Right kidney (tissue), 1 donor: ENCODE results near the gene PYROXD2.
A peak's percentile ranks its signal among the peaks of the same experiment; 100 is the strongest.
"Not testable (repeated sequence)": the region's sequence is repeated elsewhere in the genome, so short reads cannot be mapped to it uniquely, and the experiment has no call there.

Experiments
- DNase-seq: peaks from one replicate; pipeline ENCODE4 v3.0.0-alpha.2; 2016

The PYROXD2 gene

DNA sequence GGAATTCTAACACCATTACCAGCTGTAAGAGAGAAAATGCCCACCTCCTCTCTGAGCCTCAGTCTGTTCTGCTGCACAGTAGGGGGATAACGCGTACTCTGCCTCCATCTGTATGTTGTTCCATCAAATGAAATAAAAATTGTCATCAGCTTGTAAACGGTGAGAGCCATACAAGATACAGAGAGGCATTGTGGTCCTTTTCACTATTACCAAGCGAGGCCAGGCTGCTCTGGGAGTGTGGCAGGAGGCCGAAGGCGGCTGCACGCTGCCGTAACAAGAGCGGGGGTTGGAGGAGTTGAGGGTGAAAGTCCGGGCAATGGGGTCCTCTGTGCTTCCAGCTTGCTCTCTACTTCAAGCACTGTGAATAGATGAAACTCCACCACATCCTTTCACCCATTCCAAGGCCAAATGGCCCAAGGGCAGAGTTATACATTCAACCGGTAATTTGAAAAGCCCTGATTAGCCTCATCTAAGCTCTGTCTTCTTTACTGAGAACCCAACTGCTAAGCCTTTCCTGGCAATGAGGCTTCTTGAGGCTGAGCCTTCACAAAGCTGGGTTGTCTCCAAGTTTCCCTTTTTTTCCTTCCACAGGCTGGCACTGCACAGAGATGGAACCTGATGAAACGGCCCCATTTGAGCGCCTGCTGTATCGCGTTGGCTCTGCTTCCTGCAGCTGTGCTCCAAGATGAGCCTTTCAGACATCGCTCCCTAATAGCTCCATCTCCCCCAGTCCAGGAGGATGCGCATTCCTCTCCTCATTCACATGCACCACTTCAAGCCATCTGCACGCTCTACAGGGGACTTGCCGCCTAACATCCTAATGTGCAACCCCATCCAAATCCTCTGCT is 47.2 kb downstream of the PYROXD2 start:
- DNase-seq, result no peak

DNA sequence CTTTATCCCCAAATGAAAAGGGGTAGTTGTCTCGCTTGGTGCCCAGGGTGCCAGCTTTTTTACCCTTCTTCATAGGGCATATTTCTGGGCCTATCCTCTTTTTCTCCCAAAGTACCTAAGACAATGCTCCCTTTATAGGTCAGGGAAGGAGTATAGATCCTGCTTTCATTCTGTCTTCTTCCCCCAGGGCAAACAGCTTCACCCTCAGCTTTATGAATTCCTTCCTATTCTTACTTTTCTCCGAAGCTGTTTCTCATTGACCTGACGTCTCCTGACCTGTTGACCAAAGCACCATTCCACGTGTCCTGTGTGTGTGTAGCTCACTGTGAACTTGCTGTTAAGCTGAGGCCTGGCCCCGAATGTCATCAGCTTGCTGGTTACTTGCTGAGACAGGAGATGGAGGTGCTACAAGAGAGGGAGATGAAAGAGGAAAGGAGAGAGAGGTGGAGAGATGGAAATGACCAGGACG is 48.9 kb downstream of the PYROXD2 start:
- DNase-seq, result no peak

DNA sequence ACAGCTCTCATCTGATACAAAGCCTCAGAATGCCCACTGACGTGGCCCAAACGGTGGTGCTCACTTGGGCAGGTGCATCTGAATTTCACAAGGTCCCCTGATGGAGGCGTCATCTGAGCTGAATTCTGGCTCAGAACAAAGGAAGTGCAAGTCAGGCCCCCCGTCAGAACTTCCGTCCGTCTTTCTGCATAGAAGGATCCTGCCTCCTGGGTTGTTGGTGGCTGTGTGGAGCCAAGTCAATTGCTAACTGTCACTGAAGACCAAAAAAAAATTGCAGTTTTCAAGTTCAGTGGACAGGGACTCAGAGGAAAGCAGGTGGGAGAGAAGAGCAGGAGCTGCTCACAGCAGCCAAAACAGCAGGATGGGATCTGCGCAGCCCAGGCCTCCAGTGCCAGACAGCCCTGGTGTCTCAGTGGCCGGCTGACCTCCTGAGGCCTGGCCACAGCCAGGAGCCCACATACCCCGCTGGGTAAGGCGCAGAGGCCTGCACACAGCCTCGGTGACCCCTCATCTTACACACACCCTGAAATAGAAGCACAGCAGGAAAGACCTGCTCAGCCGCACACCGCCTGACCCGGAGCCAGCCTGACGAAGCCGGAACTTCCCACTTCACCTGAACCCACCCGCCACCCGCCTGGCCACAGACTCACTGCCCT is 49.4 kb downstream of the PYROXD2 start:
- peak; percentile 51 for DNase-seq

DNA sequence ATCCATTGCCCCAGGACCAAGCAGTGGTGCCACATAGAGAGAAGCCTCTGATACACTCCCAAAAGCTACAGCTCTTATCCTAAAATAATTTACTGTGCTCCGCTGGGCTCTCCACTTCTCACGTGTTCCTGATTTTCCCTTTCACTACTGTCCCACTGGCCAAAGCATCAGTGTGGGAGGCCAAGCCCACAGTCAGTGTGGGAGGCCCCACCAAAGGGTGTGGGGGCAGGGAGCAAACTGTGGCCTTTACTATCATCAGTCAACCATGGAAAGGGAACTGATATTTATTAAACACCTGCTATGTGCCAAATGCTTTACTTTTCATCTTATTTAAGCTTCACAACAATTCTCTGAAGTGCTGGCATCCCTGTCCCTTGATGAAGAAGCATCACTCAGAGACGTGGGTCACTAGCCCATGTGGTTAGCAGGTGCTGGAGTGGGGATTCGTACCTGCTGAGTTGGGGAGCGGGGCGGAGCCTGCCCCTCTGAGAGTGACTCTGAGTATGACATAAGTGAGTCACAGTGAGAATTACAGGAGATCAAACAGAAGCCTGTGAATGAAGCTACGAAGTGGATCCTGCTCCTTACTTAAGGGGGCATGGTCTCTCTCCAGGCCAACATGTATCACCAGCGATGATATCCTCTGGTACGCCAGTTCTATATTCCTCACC is 50.4 kb downstream of the PYROXD2 start:
- DNase-seq, result no peak

DNA sequence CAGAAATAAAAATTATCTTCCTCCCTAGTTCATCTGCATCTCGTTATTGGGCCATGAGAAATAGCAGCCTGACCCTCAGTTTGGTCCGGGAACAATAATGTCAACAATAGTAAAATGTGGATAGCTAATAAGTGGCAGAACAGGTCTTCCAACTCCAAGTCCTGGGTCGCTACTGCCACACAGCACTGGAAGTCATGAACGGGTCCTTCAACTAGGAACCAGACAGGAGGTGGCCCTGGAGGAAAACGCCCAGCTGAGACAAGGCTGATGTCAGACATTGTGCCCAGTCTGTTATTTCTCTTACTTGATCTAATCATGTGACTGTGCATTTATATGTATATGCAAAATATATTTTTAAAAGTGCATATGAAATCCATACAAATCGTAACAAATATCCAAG is 51.8 kb downstream of the PYROXD2 start:
- DNase-seq, result no peak

DNA sequence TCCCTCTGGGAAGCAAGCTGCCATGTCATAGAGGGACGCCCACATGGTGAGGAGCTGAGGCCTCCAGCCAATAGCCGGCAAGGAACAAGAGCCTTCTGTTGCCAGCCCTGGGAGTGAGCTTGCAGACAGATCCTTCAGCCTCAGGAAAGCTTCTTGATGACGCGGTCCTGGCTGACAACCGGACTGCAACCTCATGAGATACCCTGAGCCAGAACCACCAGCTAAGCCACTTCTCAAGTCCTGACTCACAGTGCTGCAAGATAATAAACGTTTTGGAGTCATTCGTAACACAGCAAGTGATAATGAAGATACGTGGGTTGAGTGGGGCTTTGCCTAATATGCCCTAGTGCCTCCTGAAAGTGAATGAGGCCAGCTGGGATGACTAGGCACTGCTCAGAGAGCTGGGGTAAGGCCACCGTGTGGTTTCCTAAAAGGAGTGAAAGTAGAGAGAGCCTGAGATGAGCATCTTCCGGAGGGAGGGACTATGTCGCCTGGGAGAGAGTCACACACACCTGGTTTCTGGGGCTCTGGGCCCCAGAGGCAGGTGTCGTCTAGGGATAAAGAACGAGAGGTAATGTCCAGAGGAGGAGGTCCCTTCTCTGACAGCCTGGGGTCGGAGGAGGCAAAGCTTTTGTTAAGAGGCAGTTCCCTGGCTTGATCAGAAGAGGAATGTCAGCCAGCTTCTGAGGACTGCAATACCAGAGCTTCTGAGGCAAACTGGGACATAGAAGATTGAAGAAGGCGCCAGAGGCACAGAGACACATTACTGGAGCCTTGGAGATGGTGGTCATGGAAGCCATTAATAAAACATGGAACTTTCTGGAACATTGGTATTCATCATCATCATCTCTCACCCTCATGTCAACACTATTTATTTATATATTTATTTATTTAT is 53.6 kb downstream of the PYROXD2 start:
- DNase-seq, result peak; percentile 40

DNA sequence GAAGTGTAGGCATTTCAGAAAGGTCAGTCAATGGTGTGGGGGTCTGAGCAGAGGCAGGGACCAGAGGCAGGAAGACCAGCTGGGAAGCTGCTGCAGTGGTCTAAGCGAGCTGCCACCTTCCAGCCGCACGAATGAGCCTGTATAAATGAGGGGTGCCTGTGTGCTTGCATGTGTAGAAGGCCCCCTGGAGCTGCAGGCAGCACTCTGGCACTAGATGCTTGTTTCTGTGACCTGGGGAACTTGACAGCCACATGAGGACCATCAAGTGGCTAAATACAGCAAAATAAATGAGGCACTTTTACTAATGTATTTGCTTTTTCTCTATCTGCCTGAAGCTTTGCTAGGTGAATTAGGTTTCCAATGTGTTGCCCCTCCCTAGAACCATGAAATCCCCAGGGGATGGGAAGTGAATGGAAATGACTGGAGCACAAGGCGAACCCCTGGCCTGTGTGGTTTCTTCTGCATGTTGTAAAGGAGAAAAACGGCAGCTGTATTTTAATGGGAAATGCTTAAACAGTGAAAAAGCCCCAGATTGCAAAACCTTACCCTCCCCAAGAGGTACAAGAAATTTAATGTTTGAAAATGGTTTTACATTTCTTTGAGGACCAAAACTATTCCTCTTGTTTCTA is 57.7 kb downstream of the PYROXD2 start:
- DNase-seq, result no peak

DNA sequence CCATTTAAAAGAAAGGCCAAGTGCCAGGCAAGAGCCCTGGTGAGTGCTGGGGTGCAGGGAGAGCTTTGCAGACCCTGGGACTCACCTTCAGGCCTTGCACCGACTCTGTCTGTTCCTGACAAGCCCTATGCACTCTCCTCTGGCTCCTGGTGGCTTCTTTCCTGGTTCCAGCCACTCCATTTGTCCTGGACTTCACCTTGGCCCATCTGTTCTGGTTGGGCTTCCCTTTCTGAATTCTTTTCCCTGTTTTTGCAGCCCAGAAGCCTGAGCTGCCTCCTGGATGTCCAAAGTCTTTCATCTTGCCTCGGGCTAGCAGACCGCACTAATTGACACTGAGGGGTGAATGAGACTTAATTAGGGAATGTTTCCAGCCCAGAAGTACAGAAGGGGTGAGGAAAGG is 60.5 kb downstream of the PYROXD2 start:
- no peak for DNase-seq

DNA sequence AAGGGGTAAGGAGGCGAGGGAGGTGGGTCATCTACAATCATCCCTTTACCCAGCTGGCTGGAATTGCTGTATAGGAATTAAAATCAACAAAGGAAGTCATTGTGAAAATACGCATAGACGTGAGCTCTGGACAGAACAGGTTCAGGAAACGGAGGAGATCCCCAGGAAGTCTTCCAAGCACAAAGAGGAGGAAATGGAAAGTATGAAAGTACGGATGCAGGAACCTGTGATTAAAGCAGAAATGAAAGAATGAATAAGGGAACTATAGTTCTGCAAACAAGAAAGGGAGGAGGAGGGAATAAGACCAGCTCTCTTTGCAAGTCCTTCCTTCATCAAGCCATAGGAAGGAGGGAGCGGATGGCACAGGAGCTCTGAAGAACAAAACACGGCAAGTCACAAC is 61.8 kb downstream of the PYROXD2 start:
- no peak for DNase-seq

DNA sequence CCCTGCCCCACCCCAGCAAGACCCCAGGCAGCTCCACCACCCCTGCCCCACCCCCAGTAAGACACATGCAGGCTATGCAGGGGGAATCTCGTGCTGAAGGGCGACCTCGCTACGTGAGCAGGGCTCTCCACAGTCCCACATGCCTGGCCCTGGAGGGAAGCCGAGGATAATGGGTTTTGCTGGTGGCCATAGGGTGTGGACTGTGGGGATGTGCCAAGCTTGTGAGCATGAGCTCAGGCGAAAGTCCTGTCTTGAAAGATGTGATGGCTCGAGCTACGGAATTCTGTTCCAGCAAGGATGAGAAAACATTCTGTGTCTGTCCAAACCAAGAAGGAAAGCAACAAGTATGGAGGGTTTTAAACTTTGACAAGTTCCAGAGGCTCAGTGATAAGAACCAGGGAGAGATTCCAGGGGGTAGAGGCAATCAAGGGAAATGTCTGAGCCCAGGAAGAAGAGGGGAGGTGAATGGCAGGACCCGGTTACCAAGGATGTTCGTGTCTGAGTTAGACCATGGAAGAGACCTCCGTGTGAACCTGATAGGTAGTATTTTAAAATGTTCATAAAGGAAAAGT is 63.1 kb downstream of the PYROXD2 start:
- DNase-seq, result no peak

DNA sequence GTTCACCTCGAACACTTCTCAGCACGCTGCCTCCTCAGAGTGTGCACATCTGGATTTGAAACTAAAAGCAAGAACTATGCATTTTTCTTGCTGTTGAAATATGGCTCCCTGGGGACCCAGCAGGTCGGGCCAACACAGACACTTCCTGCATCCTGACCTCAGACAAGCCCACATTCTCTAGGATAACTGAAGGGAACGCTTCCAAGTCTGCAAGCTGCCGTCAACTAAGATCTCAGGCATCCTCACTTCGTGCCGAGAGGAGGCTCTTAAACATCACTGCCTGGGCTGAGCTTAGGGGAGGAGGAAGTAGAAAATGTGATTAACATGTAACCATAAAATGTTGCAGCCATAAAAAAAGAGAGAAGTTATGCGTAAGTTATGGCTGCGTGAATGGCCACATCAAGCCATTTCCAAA is 65.5 kb downstream of the PYROXD2 start:
- DNase-seq, result no peak

DNA sequence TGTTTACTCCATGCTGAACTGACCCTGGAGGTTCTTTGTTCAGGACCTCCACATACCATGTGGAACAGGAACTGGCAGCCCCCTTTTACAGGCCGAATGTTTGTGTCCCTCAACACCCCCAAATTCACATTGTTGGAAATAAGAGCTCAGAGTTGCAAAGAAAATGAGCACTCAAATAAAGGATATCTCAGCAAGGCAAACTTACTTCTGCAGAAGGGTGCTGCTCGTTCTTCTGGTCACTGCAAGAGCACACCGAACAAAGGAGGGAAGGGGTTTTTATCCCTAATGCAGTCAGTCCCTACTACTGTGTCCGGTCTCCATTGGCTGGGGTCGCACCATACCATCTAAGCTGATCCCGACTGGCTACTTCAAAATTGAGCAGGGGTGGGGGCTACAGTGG is 68.1 kb downstream of the PYROXD2 start:
- DNase-seq, result no peak

DNA sequence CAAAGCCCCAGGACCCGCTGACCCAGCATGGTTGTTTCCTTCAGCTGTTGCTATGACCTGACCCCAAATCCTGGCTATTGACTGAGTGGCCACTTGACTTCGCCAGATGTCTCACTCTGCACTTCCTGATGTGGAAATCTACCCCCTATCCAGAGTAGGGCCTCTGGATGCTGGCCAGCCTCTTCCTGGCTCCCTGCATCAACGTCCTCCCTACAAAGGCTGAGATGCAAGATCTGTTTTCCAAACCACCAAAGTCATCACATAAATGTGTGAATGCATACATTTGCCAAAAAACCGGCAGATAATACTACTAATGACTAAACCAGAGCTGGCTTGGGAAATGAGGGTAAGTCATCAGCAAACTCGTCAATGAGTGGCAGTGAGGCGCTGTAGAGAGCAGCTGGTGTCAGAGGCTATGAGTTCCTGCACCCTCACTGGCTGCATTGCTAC is 70.4 kb downstream of the PYROXD2 start:
- DNase-seq, result no peak

DNA sequence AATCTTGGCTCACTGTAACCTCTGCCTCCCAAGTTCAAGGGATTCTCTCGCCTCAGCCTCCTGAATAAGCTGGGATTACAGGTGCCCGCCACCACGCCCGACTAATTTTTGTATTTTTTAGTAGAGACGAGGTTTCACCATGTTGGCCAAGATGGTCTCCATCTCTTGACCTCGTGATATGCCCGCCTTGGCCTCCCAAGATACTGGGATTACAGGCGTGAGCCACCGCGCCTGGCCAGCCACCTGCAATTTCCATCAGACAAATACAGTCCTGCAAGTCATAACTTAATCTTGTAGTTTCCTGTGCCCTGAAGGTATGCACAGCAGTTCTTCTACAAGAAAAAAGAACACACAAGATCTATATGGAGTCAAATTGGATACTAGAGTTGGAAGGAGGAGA is 73.3 kb downstream of the PYROXD2 start:
- not testable (repeated sequence) for DNase-seq

DNA sequence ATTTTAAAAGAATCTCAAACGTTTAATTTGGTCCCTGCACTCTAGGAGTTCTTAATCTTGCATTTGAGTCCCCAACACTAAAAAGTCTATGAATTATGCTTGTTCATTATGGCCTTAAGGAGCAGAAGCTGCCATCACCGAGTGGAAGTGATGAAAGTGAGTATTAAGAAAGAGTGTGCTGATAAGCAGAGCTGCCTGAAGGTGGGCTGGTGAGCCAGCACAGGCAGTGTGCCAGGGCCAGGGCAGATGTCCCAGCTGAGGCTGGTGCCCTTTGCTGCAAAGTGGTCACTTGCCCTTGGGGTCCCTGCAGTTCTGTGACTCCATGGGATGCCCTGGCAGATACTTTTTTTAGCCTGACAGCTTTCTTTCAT is 74.1 kb downstream of the PYROXD2 start:
- DNase-seq, result no peak

DNA sequence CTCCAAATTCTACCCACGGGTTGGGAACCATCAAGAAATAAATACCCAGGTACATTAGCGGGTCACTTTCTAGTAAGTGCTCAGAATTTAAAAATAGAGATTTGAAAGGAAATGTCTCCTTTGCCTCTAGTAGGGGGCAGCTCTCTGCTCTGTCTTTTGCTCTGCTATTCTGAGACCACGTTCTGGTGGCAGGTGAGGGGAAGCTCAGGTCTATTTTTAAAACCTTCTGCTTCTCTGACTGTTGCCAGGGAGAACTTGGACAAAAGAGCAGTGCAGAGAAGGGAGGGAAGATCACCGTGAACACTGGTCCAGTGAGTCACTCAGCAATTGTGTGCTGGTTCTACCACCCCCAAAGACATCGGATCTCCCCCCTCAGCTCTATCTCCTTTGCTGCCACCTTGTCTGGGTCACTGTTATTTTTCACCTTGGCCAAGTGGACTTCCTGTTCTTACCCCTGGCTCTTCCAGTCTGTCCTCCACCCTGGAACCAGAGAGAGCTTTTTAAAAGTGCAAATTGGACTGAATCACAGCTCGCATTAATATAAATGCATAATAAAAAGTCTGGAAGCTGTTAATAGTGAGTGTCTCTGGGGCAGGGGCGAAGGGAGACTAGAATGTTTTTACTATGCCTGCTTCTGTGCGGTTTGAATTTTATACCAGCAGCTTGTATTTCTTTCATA is 74.6 kb downstream of the PYROXD2 start:
- DNase-seq, result no peak

DNA sequence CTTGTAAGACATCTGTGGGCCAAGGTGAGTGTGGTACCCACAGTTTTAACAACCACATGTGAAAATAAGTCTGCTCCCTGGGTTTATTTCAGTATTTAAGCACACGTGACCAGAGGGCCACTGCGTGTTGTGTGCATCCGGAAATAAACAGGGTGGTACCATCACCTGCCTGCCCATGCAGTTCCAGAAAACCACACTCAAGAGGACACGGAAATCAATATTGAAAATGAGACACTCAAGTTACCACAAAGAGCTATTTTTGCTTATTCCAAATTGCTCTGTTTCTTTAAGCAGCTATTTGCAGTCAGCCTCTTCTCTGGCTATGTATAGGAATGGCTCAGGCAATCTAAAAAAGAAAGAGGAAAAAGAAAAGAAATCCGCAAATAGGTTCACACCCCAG is 75.2 kb downstream of the PYROXD2 start:
- no peak for DNase-seq

DNA sequence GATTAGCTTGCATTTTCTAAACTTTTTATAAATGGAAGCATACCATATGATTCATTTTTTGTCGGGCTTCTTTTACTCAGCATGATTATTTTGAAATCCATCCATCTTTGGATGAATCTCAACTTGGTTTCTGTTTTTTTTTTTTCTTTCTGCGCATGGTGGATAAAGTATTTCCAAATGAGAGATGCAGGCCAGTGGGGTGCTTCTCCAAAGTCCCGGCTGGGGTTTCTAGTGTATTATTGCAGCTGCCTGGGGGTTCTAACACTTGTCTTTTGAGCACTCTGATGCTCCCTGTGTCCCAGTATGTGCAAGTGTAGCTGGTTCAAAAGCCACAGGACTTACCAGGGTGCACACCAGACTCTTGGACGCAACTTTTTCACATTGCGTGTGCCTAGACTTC is 76.1 kb downstream of the PYROXD2 start:
- no peak for DNase-seq

DNA sequence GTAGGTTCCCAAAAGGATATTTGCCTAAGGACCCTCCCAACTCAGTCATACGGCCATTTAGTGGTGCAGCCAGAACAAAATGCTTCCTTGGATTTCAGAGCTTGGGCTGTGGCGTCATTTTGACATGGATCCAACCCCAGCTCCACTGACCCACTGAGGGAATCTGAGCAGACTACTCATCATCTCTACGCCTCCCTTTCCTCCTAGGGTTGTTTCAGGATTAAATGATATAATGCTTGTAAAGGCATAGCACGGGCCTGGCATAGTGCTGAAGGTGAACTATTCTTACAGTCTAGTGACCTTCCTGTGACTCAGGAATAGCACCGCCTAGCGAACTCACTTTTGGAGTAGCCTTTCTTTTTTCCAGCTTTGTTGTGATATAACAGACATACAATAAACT is 76.7 kb downstream of the PYROXD2 start:
- no peak for DNase-seq

DNA sequence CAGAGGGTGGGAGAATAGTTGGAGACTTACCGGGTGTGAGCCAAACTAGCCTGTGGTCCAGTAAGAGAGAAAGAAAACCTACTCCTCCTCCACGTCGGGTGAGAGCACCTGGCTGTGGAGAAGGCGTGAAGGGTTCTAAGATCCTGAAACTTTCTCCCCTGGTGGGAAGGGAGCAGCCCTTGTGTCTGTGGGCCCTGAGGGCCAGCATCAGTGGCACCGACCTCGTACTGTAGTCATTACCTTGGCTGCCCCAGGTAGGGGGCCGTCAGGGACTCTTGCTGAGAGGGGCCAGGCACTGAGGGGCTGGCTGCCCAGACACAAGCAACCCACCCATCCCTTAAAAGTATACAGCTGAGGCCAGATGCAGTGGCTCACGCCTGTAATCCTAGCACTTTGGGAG is 77.5 kb downstream of the PYROXD2 start:
- DNase-seq, result no peak
